H1 (cell line): ENCODE results near the gene EPHB1. TPM values are rescaled to one million over a fixed set of nuclear protein-coding genes. Genes with fewer than 3 reads are reported as not detected.

Experiments used
- CTCF ChIA-PET: fragments of 300-600 bp; sonication (Branson Sonifier 250); formaldehyde crosslinking; loops from one replicate; lab custom pipeline; 2021; ENCODE audit not compliant: partially characterized antibody; lab: Charles Lee
- POLR2A ChIA-PET: fragments of 300-600 bp; sonication (Branson Sonifier 250); formaldehyde crosslinking; loops from one replicate; lab custom pipeline; 2021; ENCODE audit warnings: inconsistent platforms; ENCODE audit not compliant: partially characterized antibody; lab: Charles Lee
- DNase-seq, 2 experiments: peaks; one replicate each; pipeline versions ENCODE4 v3.0.0 to v3.0.0-alpha.2; 2010 to 2022; ENCODE audit warnings: low spot score in 2 of 2, low read depth in 1 of 2, mixed read lengths in 1 of 2
- FAIRE-seq: peaks from 2 replicates; lab custom pipeline; 2011; peaks lifted over from hg19 to GRCh38; lab: Jason Lieb, UNC
- H2AFZ ChIP-seq: 2 replicates; pipeline ENCODE4 v1.8.1; 2012; ENCODE audit warnings: low read length, inconsistent platforms
- H2AK5ac ChIP-seq: 2 replicates; pipeline ENCODE4 v1.6.1; 2013; ENCODE audit warnings: low read depth, low read length
- H2BK120ac ChIP-seq: replicated peaks from 2 replicates; pipeline ENCODE3; 2013; ENCODE audit warnings: low read depth, low read length, inconsistent platforms
- H2BK12ac ChIP-seq: 2 replicates; pipeline ENCODE4 v1.6.1; 2013; ENCODE audit warnings: low read depth, low read length
- H2BK15ac ChIP-seq: 2 replicates; pipeline ENCODE4 v1.6.1; 2013; ENCODE audit warnings: low read length
- H2BK20ac ChIP-seq: 2 replicates; pipeline ENCODE4 v1.6.1; 2013; ENCODE audit warnings: low read length
- H2BK5ac ChIP-seq: 2 replicates; pipeline ENCODE4 v1.6.1; 2013; ENCODE audit warnings: low read depth, low read length
- H3K14ac ChIP-seq: 2 replicates; pipeline ENCODE4 v1.6.1; 2013; ENCODE audit warnings: inconsistent platforms; ENCODE audit not compliant: insufficient read length
- H3K18ac ChIP-seq: 2 replicates; pipeline ENCODE4 v1.6.1; 2013; ENCODE audit warnings: low read length; ENCODE audit errors: extremely low read depth
- H3K23ac ChIP-seq: 2 replicates; pipeline ENCODE4 v1.6.1; 2013; ENCODE audit warnings: inconsistent platforms; ENCODE audit not compliant: insufficient read length
- H3K23me2 ChIP-seq: 2 replicates; pipeline ENCODE4 v1.6.1; 2013; ENCODE audit warnings: low read depth, low read length
- H3K27ac ChIP-seq: 2 replicates; pipeline ENCODE4 v1.6.1; 2011; ENCODE audit warnings: low read depth, low read length, inconsistent platforms
- H3K27me3 ChIP-seq, 4 experiments: replicated peaks in 1 of 4; 1 replicate in 1 of 4; 2 replicates in 3 of 4; pipeline versions ENCODE4 v1.6.1 to v1.8.1; 2011 to 2013; ENCODE audit warnings: low read length in 3 of 4, mild to moderate bottlenecking in 3 of 4, inconsistent platforms in 2 of 4, mixed read lengths in 2 of 4, moderate library complexity in 1 of 4; ENCODE audit not compliant: control insufficient read depth in 3 of 4, insufficient read depth in 3 of 4; ENCODE audit errors: extremely low read depth in 1 of 4
- H3K36me3 ChIP-seq, 4 experiments: 2 replicates each; pipeline versions ENCODE4 v1.6.1 to v1.8.1; 2011 to 2013; ENCODE audit warnings: mild to moderate bottlenecking in 4 of 4, low read length in 3 of 4, moderate library complexity in 2 of 4, control low read depth in 1 of 4, inconsistent platforms in 1 of 4; ENCODE audit not compliant: insufficient read depth in 4 of 4, control insufficient read depth in 2 of 4
- H3K4ac ChIP-seq: replicated peaks from 2 replicates; pipeline ENCODE3; 2013; ENCODE audit warnings: low read length, low read depth, mixed read lengths, inconsistent platforms; ENCODE audit not compliant: insufficient read length
- H3K4me1 ChIP-seq, 4 experiments: replicated peaks in 1 of 4; 1 replicate in 1 of 4; 2 replicates in 3 of 4; pipeline versions ENCODE4 v1.6.1 to v1.8.1; 2011 to 2013; ENCODE audit warnings: low read length in 3 of 4, inconsistent platforms in 2 of 4, mixed read lengths in 1 of 4; ENCODE audit not compliant: insufficient read depth in 4 of 4, control insufficient read depth in 3 of 4
- H3K4me2 ChIP-seq, 2 experiments: 2 replicates each; pipeline versions ENCODE4 v1.6.1 to v1.8.1; 2011 to 2013; ENCODE audit warnings: low read depth in 2 of 2, low read length in 2 of 2, control low read depth in 1 of 2, inconsistent platforms in 1 of 2, mild to moderate bottlenecking in 1 of 2; ENCODE audit not compliant: insufficient read depth in 1 of 2
- H3K4me3 ChIP-seq, 4 experiments: fragments of 200-600, 300-600 bp in 1 of 4; sonication (generic), shearing (Covaris generic), sonication (Bioruptor Twin) in 1 of 4; 2 replicates each; pipeline versions ENCODE4 v1.5.1 to v1.8.1; 2011 to 2016; ENCODE audit warnings: low read length in 4 of 4, low read depth in 3 of 4, control low read depth in 2 of 4, inconsistent platforms in 2 of 4, mild to moderate bottlenecking in 2 of 4, mixed read lengths in 1 of 4, moderate library complexity in 1 of 4; ENCODE audit not compliant: insufficient read depth in 2 of 4; ENCODE audit errors: extremely low read depth in 1 of 4
- H3K56ac ChIP-seq: replicated peaks from 2 replicates; pipeline ENCODE3; 2013; ENCODE audit warnings: low read depth, mild to moderate bottlenecking, mixed read lengths, low read length, inconsistent platforms; ENCODE audit not compliant: insufficient read length
- H3K79me1 ChIP-seq: 2 replicates; pipeline ENCODE4 v1.6.1; 2013; ENCODE audit warnings: low read depth, low read length, control low read depth
- H3K79me2 ChIP-seq, 2 experiments: 2 replicates each; pipeline versions ENCODE4 v1.6.1 to v1.8.1; 2012 to 2013; ENCODE audit warnings: low read length in 2 of 2, mild to moderate bottlenecking in 2 of 2, inconsistent platforms in 1 of 2; ENCODE audit not compliant: insufficient read depth in 2 of 2, control insufficient read depth in 1 of 2
- H3K9ac ChIP-seq, 4 experiments: replicated peaks in 1 of 4; 1 replicate in 1 of 4; 2 replicates in 3 of 4; pipeline versions ENCODE4 v1.6.1 to v1.8.1; 2011 to 2013; ENCODE audit warnings: low read depth in 3 of 4, low read length in 3 of 4, control low read depth in 2 of 4, mild to moderate bottlenecking in 2 of 4, moderate library complexity in 2 of 4, inconsistent platforms in 1 of 4; ENCODE audit errors: extremely low read depth in 1 of 4
- H3K9me3 ChIP-seq, 2 experiments: 2 replicates each; pipeline versions ENCODE4 v1.6.1 to v1.8.1; 2012 to 2013; ENCODE audit warnings: mild to moderate bottlenecking in 2 of 2, moderate library complexity in 2 of 2, control low read depth in 1 of 2, inconsistent platforms in 1 of 2, low read depth in 1 of 2, low read length in 1 of 2, mixed read lengths in 1 of 2; ENCODE audit not compliant: insufficient read depth in 2 of 2
- H4K20me1 ChIP-seq, 2 experiments: replicated peaks in 1 of 2; 2 replicates each; pipeline versions ENCODE3 to v1.8.1; 2011 to 2013; ENCODE audit warnings: inconsistent platforms in 2 of 2, low read length in 2 of 2, mild to moderate bottlenecking in 1 of 2; ENCODE audit not compliant: insufficient read depth in 2 of 2, control insufficient read depth in 1 of 2
- H4K5ac ChIP-seq: 2 replicates; pipeline ENCODE4 v1.6.1; 2013; ENCODE audit warnings: low read length, low read depth, mixed read lengths, inconsistent platforms; ENCODE audit not compliant: insufficient read length
- H4K8ac ChIP-seq: 2 replicates; pipeline ENCODE4 v1.8.0; 2013; ENCODE audit warnings: mild to moderate bottlenecking, moderate library complexity, low read length, inconsistent platforms; ENCODE audit not compliant: insufficient read depth; ENCODE audit errors: extremely low read depth
- H4K91ac ChIP-seq: replicated peaks from 2 replicates; pipeline ENCODE3; 2013; ENCODE audit warnings: low read length, mixed read lengths, inconsistent platforms; ENCODE audit not compliant: insufficient read length
- ATF3 ChIP-seq: IDR thresholded peaks from 2 replicates; pipeline ENCODE4 v1.6.1; 2011; ENCODE audit warnings: low read depth, mild to moderate bottlenecking, low read length; ENCODE audit not compliant: insufficient read depth
- CREB1 ChIP-seq: IDR thresholded peaks from 2 replicates; pipeline ENCODE4 v1.6.1; 2012; ENCODE audit warnings: inconsistent platforms
- NANOG ChIP-seq: IDR thresholded peaks from 2 replicates; pipeline ENCODE4 v1.6.1; 2011; ENCODE audit warnings: low read length, low read depth, mild to moderate bottlenecking, inconsistent platforms; ENCODE audit not compliant: insufficient read depth, poor library complexity, severe bottlenecking
- WGBS, 2 experiments: shearing (Covaris generic) in 1 of 2; methylation state at CpG; one replicate each; pipeline versions ENCODE4 v1.1.6 to v1.1.7; 2013 to 2015; ENCODE audit warnings: low lambda C conversion rate in 2 of 2, mixed read lengths in 2 of 2, inconsistent platforms in 1 of 2, low coverage in 1 of 2, missing lambda C conversion rate in 1 of 2; ENCODE audit not compliant: insufficient replicate concordance in 2 of 2, insufficient coverage in 1 of 2, insufficient read length in 1 of 2; ENCODE audit errors: extremely low coverage in 1 of 2, missing lambda C conversion rate in 1 of 2; 5-methylcytosine and 5-hydroxymethylcytosine counted together
- polyA plus RNA-seq, 7 experiments: library from polyadenylated mRNA; depleted of rRNA in 3 of 7; stranded (reverse) in 5 of 7; unstranded in 2 of 7; fragments of >200 nt in 5 of 7; fragments of 200-250 nt in 2 of 7; gene quantifications; 1 replicate in 5 of 7; 2 replicates in 1 of 7; 4 replicates in 1 of 7; pipeline versions ENCODE4 v1.2.1 to v1.2.3, GENCODE V29; 2011 to 2013; ENCODE audit warnings: missing spikeins in 2 of 7, mixed read lengths in 2 of 7
- total RNA-seq: library from RNA; stranded (reverse); fragmentation: NEBNext Ultra II Directional; extraction: Animal tissue kit (Norgen Biotek cat#: 25700); gene quantifications from 2 replicates; pipeline ENCODE4 v1.2.1, GENCODE V29; 2021

EPHB1 gene
- total and polyA plus RNA-seq, 2 of the 8 experiments (the other 6 are each of a cell fraction or from before 2014, with no cell fraction given), result 3.5 to 5.9 TPM

GRCh38 chr3:135127946-135128470 is 332.9 kb downstream of the EPHB1 start:
- DNase-seq (no peak), FAIRE-seq (no peak)
- no peak overlapping the region for H2BK12ac ChIP-seq
- H2BK5ac ChIP-seq, result no peak overlapping the region
- H4K8ac ChIP-seq, result no peak overlapping the region
- H3K79me2 ChIP-seq, result no peaks in the 10 kb centered on the region
- no peak for TF ChIP-seq NANOG
- TF ChIP-seq CREB1, result no peak
- no peak for TF ChIP-seq ATF3
- no peak overlapping the region for H3K14ac ChIP-seq
- no peaks in the 10 kb centered on the region; a peak in 1 of 7 replicates for H3K27me3 ChIP-seq
- H3K36me3 ChIP-seq, result no peaks in the 10 kb centered on the region
- no peak overlapping the region for H3K4me2 ChIP-seq
- no peak overlapping the region for H3K27ac ChIP-seq
- H2AFZ ChIP-seq, result no peak overlapping the region
- WGBS, 2 experiments, result 94% methylated on average over 4 of the region's 5 CpGs; no CpG with 5 or more reads in 1 of the 2 experiments
- no peak overlapping the region for H3K56ac ChIP-seq
- H2AK5ac ChIP-seq, result no peak overlapping the region
- H3K79me1 ChIP-seq, result no peaks in the 10 kb centered on the region
- no peak overlapping the region for H3K4me3 ChIP-seq
- H3K18ac ChIP-seq, result no peak overlapping the region
- H3K4me1 ChIP-seq, result no peaks in the 10 kb centered on the region
- no peak overlapping the region for H2BK120ac ChIP-seq
- no peak overlapping the region for H2BK15ac ChIP-seq
- H4K91ac ChIP-seq, result no peak overlapping the region
- ChIA-PET POLR2A (interaction anchor here (1.1 kb wide), 1 partner anchor 9 kb away, joined by 3 read pairs; no protein-coding TSS in a partner anchor), CTCF (interaction anchor here (0.6 to 0.9 kb wide), 3 partner anchors 19 to 376 kb away, joined by 3 to 4 read pairs (median 3); no protein-coding TSS in a partner anchor)
- no peak overlapping the region for H3K4ac ChIP-seq
- H4K5ac ChIP-seq, result no peak overlapping the region
- H3K9ac ChIP-seq, result no peak overlapping the region
- no peak overlapping the region for H2BK20ac ChIP-seq
- no peaks in the 10 kb centered on the region for H3K23me2 ChIP-seq
- H3K9me3 ChIP-seq, result no peaks in the 10 kb centered on the region
- H3K23ac ChIP-seq, result no peak overlapping the region
- no peaks in the 10 kb centered on the region for H4K20me1 ChIP-seq
